ENCODE data around the gene SCUBE1. TPM values are rescaled to one million over a fixed set of nuclear protein-coding genes. Genes with fewer than 3 reads are reported as not detected.
A peak's percentile ranks its signal among the peaks of the same experiment; 100 is the strongest.

SCUBE1 gene
- polyA plus RNA-seq, 1 experiment: not detected

DNA sequence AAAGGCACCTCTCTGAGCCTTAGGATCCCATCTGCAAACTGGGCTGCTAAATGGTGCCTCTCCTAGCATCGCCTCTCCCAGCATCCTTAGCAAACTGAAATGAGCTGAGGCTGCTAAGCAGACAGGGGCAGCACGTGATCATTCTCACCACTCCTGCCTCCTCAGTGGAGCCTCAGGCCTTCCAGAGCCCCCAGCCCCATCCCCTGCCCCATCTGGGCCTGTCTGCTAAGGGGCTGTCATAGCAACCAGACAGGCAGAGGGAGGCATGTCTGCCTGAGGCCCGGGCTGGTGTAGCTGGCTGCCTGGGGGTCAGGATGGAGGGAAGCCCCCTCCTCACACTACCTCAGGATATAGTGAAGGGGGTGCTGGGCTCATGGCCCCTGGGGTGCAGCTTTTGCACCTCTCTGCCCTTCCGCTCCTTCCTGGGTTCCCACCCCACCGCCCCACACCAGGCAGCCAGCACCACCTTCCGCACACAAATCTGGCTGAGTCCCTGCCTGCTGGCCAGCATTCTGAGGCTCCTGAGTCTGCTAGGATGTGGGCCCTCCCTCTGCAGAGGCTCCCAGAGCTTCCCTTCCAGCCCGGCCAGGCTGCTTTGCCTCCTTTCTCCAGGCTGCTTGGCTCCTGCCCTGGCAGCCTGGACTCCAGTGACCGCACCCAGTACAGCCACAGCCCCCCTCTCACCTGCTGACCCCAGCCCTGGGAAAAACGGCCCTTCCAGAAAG, 108.7 kb downstream of the SCUBE1 start:
- no peak for TF ChIP-seq CTCF (IDR thresholded peaks at IDR 0.05; ENCODE audit: insufficient read depth, low read depth, low read length)
- ChIA-PET POLR2A (no interaction called here), CTCF (no interaction called here)
- H3K4me3 ChIP-seq (ENCODE audit: low read depth, low read length): no peak overlapping the region
- no peak for DNase-seq (ENCODE audit: low read depth)
- H3K36me3 ChIP-seq (ENCODE audit: control insufficient read depth, insufficient read depth, low read length): no peaks in the 10 kb centered on the region
- no peaks in the 10 kb centered on the region for H3K27me3 ChIP-seq (ENCODE audit: control insufficient read depth, insufficient read depth, low read length)

- H3K4me3 ChIP-seq (ENCODE audit: low read depth, low read length): no peak overlapping the region
- no peak for DNase-seq (ENCODE audit: low read depth)
- TF ChIP-seq CTCF (IDR thresholded peaks at IDR 0.05; ENCODE audit: insufficient read depth, low read depth, low read length): no peak
- no peaks in the 10 kb centered on the region for H3K36me3 ChIP-seq (ENCODE audit: control insufficient read depth, insufficient read depth, low read length)
- CTCF ChIA-PET: no interaction called here
- POLR2A ChIA-PET: no interaction called here
- no peaks in the 10 kb centered on the region for H3K27me3 ChIP-seq (ENCODE audit: control insufficient read depth, insufficient read depth, low read length)
These were observed 109.6 kb downstream of the SCUBE1 start for GRCh38 chr22:43233529-43233928.

- no peak overlapping the region for H3K4me3 ChIP-seq (ENCODE audit: low read depth, low read length)
- CTCF ChIA-PET: interaction anchor here (0.6 to 2.2 kb wide), 11 partner anchors 9 to 154 kb away, joined by 3 to 12 read pairs (median 5); no protein-coding TSS in a partner anchor
- no peak for DNase-seq (ENCODE audit: low read depth)
- POLR2A ChIA-PET: no interaction called here
- no peak for TF ChIP-seq CTCF (IDR thresholded peaks at IDR 0.05; ENCODE audit: insufficient read depth, low read depth, low read length)
- H3K27me3 ChIP-seq (ENCODE audit: control insufficient read depth, insufficient read depth, low read length): peaks cover 3% of the 10 kb centered on the region
- H3K36me3 ChIP-seq (ENCODE audit: control insufficient read depth, insufficient read depth, low read length): no peaks in the 10 kb centered on the region
These were observed 110.7 kb downstream of the SCUBE1 start for GRCh38 chr22:43232445-43232844.

DNA sequence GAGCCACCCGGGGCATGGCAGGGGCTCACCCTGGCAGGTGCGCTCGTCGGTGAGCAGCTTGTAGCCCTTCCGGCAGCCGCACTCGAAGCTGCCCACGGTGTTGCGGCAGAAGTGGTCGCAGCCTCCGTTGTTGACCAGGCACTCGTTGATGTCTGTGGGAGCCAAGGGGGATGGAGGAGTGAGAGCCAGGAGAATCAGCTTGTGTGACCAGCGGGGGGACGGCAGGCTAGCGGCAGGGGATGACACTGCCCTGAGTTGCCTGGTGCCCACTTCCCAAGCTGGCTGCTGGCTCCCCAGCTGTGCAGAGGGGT, 111.5 kb downstream of the SCUBE1 start:
- no peak for TF ChIP-seq CTCF (IDR thresholded peaks at IDR 0.05; ENCODE audit: insufficient read depth, low read depth, low read length)
- no peak overlapping the region for H3K4me3 ChIP-seq (ENCODE audit: low read depth, low read length)
- POLR2A ChIA-PET: no interaction called here
- DNase-seq (ENCODE audit: low read depth): no peak
- H3K27me3 ChIP-seq (ENCODE audit: control insufficient read depth, insufficient read depth, low read length): peaks cover 6% of the 10 kb centered on the region
- CTCF ChIA-PET: interaction anchor here (0.6 to 2.2 kb wide), 13 partner anchors 9 to 155 kb away, joined by 3 to 12 read pairs (median 5); no protein-coding TSS in a partner anchor
- H3K36me3 ChIP-seq (ENCODE audit: control insufficient read depth, insufficient read depth, low read length): no peaks in the 10 kb centered on the region

DNA sequence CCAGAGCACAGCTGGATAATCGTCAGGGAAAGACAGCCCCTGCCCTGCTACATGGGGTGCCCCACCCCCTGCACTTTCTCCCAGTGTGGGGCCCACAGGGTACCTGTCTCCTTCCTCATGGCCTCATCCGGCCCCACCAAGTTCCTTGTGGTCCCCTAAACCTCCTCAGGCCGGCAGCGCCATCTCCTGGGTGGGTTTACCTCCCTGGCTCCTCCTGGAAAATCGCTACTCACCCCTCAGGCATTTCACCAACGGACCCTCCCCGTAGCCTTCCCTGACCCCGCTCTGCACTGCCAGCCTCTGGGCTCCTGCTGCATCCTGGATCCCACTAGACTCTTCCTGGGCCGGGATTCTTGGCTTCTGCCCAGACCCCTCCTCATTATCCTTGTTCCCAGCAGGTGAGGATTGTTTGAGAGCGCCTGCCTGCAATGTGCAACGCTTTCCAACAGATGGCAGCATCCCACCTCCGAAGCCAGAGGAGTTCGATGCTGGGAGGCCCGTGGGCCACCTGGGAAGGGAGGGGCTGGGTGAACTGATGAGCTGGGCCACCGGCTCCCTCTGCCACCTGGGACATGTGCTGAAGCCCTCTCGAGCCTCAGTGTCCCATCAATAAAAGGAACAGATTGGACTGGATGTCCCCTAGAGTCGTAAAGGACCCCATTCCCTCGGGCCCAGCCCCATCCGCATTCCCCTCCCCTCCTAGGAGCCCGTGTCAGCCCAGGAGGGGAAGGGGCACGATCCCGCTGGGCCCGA, 112.0 kb downstream of the SCUBE1 start:
- ChIA-PET CTCF (interaction anchor here (0.6 to 2.2 kb wide), 13 partner anchors 10 to 156 kb away, joined by 3 to 12 read pairs (median 5); no protein-coding TSS in a partner anchor), POLR2A (no interaction called here)
- Histone ChIP-seq H3K36me3 (ENCODE audit: control insufficient read depth, insufficient read depth, low read length) (no peaks in the 10 kb centered on the region), H3K4me3 (ENCODE audit: low read depth, low read length) (no peak overlapping the region), H3K27me3 (ENCODE audit: control insufficient read depth, insufficient read depth, low read length) (peaks cover 6% of the 10 kb centered on the region)
- DNase-seq (ENCODE audit: low read depth): no peak
- TF ChIP-seq CTCF (IDR thresholded peaks at IDR 0.05; ENCODE audit: insufficient read depth, low read depth, low read length): peak; percentile 85

Measured in BJ (cell line).